ENCODE results near the gene COL27A1. TPM values are rescaled to one million over a fixed set of nuclear protein-coding genes. Genes with fewer than 3 reads are reported as not detected.

COL27A1 gene
- total and polyA plus RNA-seq, 2 donors (not counting 1 experiment from before 2014, with no cell fraction given) = 0.16 to 0.27 TPM

GRCh38 chr9:114259798-114260523 lies 104.6 kb downstream of the COL27A1 start:
- no peaks in the 10 kb centered on the region for H3K27me3 Mint-ChIP-seq
- no peak overlapping the region for H3K4me3 Mint-ChIP-seq
- Histone ChIP-seq H3K36me3 (replicated peaks in 1 of 2; ENCODE audit: control extremely low read depth in 1 of 2, control insufficient read depth in 1 of 2, extremely low read depth in 1 of 2, insufficient read depth in 2 of 2, low read length in 1 of 2) (no peaks in the 10 kb centered on the region), H2AFZ (ENCODE audit: insufficient read depth, low read depth, low read length, poor library complexity, severe bottlenecking) (no peak overlapping the region), H3K9ac (ENCODE audit: low read length) (no peak overlapping the region), H3K4me2 (replicated peaks; ENCODE audit: low read depth, low read length, poor library complexity, severe bottlenecking) (no peak overlapping the region), H3K27me3 (replicated peaks in 1 of 4; ENCODE audit: control extremely low read depth in 1 of 4, control insufficient read depth in 3 of 4, insufficient read depth in 4 of 4, low read length in 3 of 4) (no peaks in the 10 kb centered on the region), H3K4me1 (ENCODE audit: control insufficient read depth in 2 of 2, insufficient read depth in 2 of 2, low read length in 2 of 2) (no peaks in the 10 kb centered on the region), H3K9me3 (ENCODE audit: control extremely low read depth in 1 of 3, control insufficient read depth in 2 of 3, insufficient read depth in 1 of 3, low read length in 2 of 3) (no peaks in the 10 kb centered on the region), H3K4me3 (ENCODE audit: control extremely low read depth in 1 of 5, extremely low read depth in 1 of 5, insufficient read depth in 1 of 5, low read depth in 2 of 5, low read length in 4 of 5) (no peak overlapping the region), H3K27ac (ENCODE audit: low read length in 2 of 2) (no peak overlapping the region), H4K20me1 (ENCODE audit: control insufficient read depth, insufficient read depth, low read length, poor library complexity, severe bottlenecking) (no peaks in the 10 kb centered on the region), H3K79me2 (ENCODE audit: control insufficient read depth, insufficient read depth, low read length) (no peaks in the 10 kb centered on the region)
- no peak for ATAC-seq (ENCODE audit: low read depth)
- ChIA-PET POLR2A (interaction anchor here (0.6 kb wide), 1 partner anchor 833 kb away, joined by 3 read pairs; no protein-coding TSS in a partner anchor), CTCF (interaction anchor here (1.9 kb wide), 1 partner anchor 31 kb away, joined by 5 read pairs; no protein-coding TSS in a partner anchor)
- intact Hi-C loops (cut with micrococcal nuclease) = no loop called here
- H3K27ac Mint-ChIP-seq = no peak overlapping the region
- 86% methylated on average over 12 of the region's 15 CpGs for WGBS (ENCODE audit: insufficient coverage)
- TF ChIP-seq EZH2 (IDR thresholded peaks at IDR 0.05; ENCODE audit: borderline replicate concordance, insufficient read depth, low read depth, low read length, poor library complexity, severe bottlenecking) = no peak
- TF ChIP-seq CTCF (IDR thresholded peaks at IDR 0.05) = no peak
- H3K4me1 Mint-ChIP-seq = no peaks in the 10 kb centered on the region
- no peak for DNase-seq
- no peaks in the 10 kb centered on the region for H3K9me3 Mint-ChIP-seq (ENCODE audit: insufficient read depth)

- Histone ChIP-seq H3K36me3 (replicated peaks in 1 of 2; ENCODE audit: control extremely low read depth in 1 of 2, control insufficient read depth in 1 of 2, extremely low read depth in 1 of 2, insufficient read depth in 2 of 2, low read length in 1 of 2) (no peaks in the 10 kb centered on the region), H3K4me1 (ENCODE audit: control insufficient read depth in 2 of 2, insufficient read depth in 2 of 2, low read length in 2 of 2) (no peaks in the 10 kb centered on the region), H3K4me2 (replicated peaks; ENCODE audit: low read depth, low read length, poor library complexity, severe bottlenecking) (no peak overlapping the region), H2AFZ (ENCODE audit: insufficient read depth, low read depth, low read length, poor library complexity, severe bottlenecking) (no peak overlapping the region), H3K9ac (ENCODE audit: low read length) (no peak overlapping the region), H3K27ac (ENCODE audit: low read length in 2 of 2) (no peak overlapping the region), H3K27me3 (replicated peaks in 1 of 4; ENCODE audit: control extremely low read depth in 1 of 4, control insufficient read depth in 3 of 4, insufficient read depth in 4 of 4, low read length in 3 of 4) (no peaks in the 10 kb centered on the region), H3K79me2 (ENCODE audit: control insufficient read depth, insufficient read depth, low read length) (no peaks in the 10 kb centered on the region), H4K20me1 (ENCODE audit: control insufficient read depth, insufficient read depth, low read length, poor library complexity, severe bottlenecking) (no peaks in the 10 kb centered on the region), H3K9me3 (ENCODE audit: control extremely low read depth in 1 of 3, control insufficient read depth in 2 of 3, insufficient read depth in 1 of 3, low read length in 2 of 3) (no peaks in the 10 kb centered on the region), H3K4me3 (ENCODE audit: control extremely low read depth in 1 of 5, extremely low read depth in 1 of 5, insufficient read depth in 1 of 5, low read depth in 2 of 5, low read length in 4 of 5) (no peak overlapping the region)
- DNase-seq = no peak
- H3K27ac Mint-ChIP-seq = no peak overlapping the region
- no peak for ATAC-seq (ENCODE audit: low read depth)
- POLR2A ChIA-PET = no interaction called here
- no peaks in the 10 kb centered on the region for H3K27me3 Mint-ChIP-seq
- H3K4me1 Mint-ChIP-seq = no peaks in the 10 kb centered on the region
- CTCF ChIA-PET = interaction anchor here (1.9 kb wide), 1 partner anchor 30 kb away, joined by 5 read pairs; no protein-coding TSS in a partner anchor
- 90% methylated on average over 10 of the region's 10 CpGs for WGBS (ENCODE audit: insufficient coverage)
- no peaks in the 10 kb centered on the region for H3K9me3 Mint-ChIP-seq (ENCODE audit: insufficient read depth)
- intact Hi-C loops (cut with micrococcal nuclease) = no loop called here
- no peak overlapping the region for H3K4me3 Mint-ChIP-seq
- TF ChIP-seq EZH2 (IDR thresholded peaks at IDR 0.05; ENCODE audit: borderline replicate concordance, insufficient read depth, low read depth, low read length, poor library complexity, severe bottlenecking) (no peak), CTCF (IDR thresholded peaks at IDR 0.05) (no peak)
Observed at GRCh38 chr9:114261026-114261425, 105.7 kb downstream of the COL27A1 start.
